Trophoblast cell (in vitro differentiated cells and primary cell): Measurements from ENCODE around the gene TRIM71.

Source experiments
- DNase-seq, 2 donors: peaks; one replicate each; pipeline ENCODE4 v3.0.0-alpha.2; 2016
- H2AFZ ChIP-seq: 2 replicates; pipeline ENCODE4 v1.6.1; 2013; ENCODE audit warnings: low read length, moderate library complexity, mild to moderate bottlenecking; ENCODE audit not compliant: insufficient read depth, poor library complexity
- H2AK5ac ChIP-seq: 2 replicates; pipeline ENCODE4 v1.6.1; 2013; ENCODE audit warnings: mild to moderate bottlenecking, low read length
- H2BK120ac ChIP-seq: 2 replicates; pipeline ENCODE4 v1.6.1; 2013; ENCODE audit warnings: low read length, mild to moderate bottlenecking, moderate library complexity; ENCODE audit not compliant: insufficient read depth, poor library complexity
- H2BK12ac ChIP-seq: 2 replicates; pipeline ENCODE4 v1.6.1; 2013; ENCODE audit warnings: mild to moderate bottlenecking, low read length, moderate library complexity
- H2BK5ac ChIP-seq: 2 replicates; pipeline ENCODE4 v1.6.1; 2013; ENCODE audit warnings: low read length, low read depth, moderate library complexity, mild to moderate bottlenecking; ENCODE audit not compliant: poor library complexity
- H3K14ac ChIP-seq: 2 replicates; pipeline ENCODE4 v1.6.1; 2013; ENCODE audit warnings: mild to moderate bottlenecking, low read length
- H3K18ac ChIP-seq: 2 replicates; pipeline ENCODE4 v1.6.1; 2013; ENCODE audit warnings: mild to moderate bottlenecking, low read length
- H3K23ac ChIP-seq: 2 replicates; pipeline ENCODE4 v1.6.1; 2013; ENCODE audit warnings: low read length
- H3K27ac ChIP-seq: 2 replicates; pipeline ENCODE4 v1.5.1; 2013; ENCODE audit warnings: low read depth, mild to moderate bottlenecking, inconsistent platforms, low read length, moderate library complexity
- H3K27me3 ChIP-seq: 2 replicates; pipeline ENCODE4 v1.6.1; 2013; ENCODE audit warnings: inconsistent platforms, mild to moderate bottlenecking, low read length, moderate library complexity; ENCODE audit not compliant: insufficient read depth
- H3K36me3 ChIP-seq, 2 experiments: 1 replicate in 1 of 2; 2 replicates in 1 of 2; pipeline ENCODE4 v1.6.1; 2013; ENCODE audit warnings: low read length in 2 of 2, mild to moderate bottlenecking in 2 of 2, moderate library complexity in 1 of 2; ENCODE audit not compliant: insufficient read depth in 2 of 2, control insufficient read depth in 1 of 2
- H3K4ac ChIP-seq: 2 replicates; pipeline ENCODE4 v1.6.1; 2013; ENCODE audit warnings: low read depth, mild to moderate bottlenecking, low read length, moderate library complexity
- H3K4me1 ChIP-seq, 2 experiments: 1 replicate in 1 of 2; 2 replicates in 1 of 2; pipeline ENCODE4 v1.6.1; 2013; ENCODE audit warnings: low read length in 2 of 2, mild to moderate bottlenecking in 2 of 2, moderate library complexity in 1 of 2; ENCODE audit not compliant: insufficient read depth in 2 of 2, control insufficient read depth in 1 of 2
- H3K4me2 ChIP-seq: 2 replicates; pipeline ENCODE4 v1.6.1; 2013; ENCODE audit warnings: inconsistent platforms, mild to moderate bottlenecking, low read length, moderate library complexity
- H3K4me3 ChIP-seq: 2 replicates; pipeline ENCODE4 v1.5.1; 2013; ENCODE audit warnings: mild to moderate bottlenecking, low read depth, low read length, inconsistent platforms
- H3K79me1 ChIP-seq: one replicate; pipeline ENCODE4 v1.6.1; 2013; ENCODE audit warnings: low read length
- H3K79me2 ChIP-seq: 2 replicates; pipeline ENCODE4 v1.6.1; 2013; ENCODE audit warnings: low read length, mild to moderate bottlenecking; ENCODE audit not compliant: control insufficient read depth, insufficient read depth, poor library complexity
- H3K9ac ChIP-seq: 2 replicates; pipeline ENCODE4 v1.6.1; 2013; ENCODE audit warnings: mild to moderate bottlenecking, low read length
- H3K9me3 ChIP-seq: 2 replicates; pipeline ENCODE4 v1.6.1; 2013; ENCODE audit warnings: low read depth, mild to moderate bottlenecking, control low read depth, inconsistent platforms, low read length; ENCODE audit not compliant: insufficient read depth
- H4K12ac ChIP-seq: 2 replicates; pipeline ENCODE4 v1.6.1; 2013; ENCODE audit warnings: low read depth, mild to moderate bottlenecking, low read length, moderate library complexity
- H4K8ac ChIP-seq: 2 replicates; pipeline ENCODE4 v1.6.1; 2013; ENCODE audit warnings: low read depth, mild to moderate bottlenecking, low read length, moderate library complexity
- H4K91ac ChIP-seq: one replicate; pipeline ENCODE4 v1.6.1; 2013; ENCODE audit warnings: low read depth, mild to moderate bottlenecking, low read length, moderate library complexity
- WGBS: extraction: QIAGEN DNeasy Blood & Tissue Kit; methylation state at CpG from one replicate; pipeline ENCODE4 v1.1.7; 2013; ENCODE audit warnings: missing lambda C conversion rate; ENCODE audit not compliant: insufficient read length, insufficient coverage; ENCODE audit errors: extremely low coverage; 5-methylcytosine and 5-hydroxymethylcytosine counted together

Gene TRIM71

DNA sequence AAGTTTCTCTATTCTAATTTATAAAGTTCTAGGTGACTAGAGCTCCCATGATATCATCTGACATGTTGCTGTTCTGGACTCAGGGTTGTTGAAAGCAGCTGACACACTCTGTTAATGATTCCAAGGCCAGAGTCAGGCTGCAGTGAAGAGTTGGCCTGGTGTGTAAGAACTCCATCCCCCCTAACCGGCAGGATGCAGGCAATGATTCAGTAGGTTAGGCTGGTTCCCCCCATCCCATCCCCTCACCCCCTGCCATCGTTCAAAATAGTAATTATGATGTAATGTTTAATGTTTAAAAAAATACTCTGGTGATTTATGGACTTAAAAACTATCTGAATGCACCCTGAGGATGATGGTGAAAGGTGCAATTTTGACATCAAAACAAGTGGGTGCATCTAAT is 4.6 kb upstream of the TRIM71 start:
- WGBS = no CpG with 5 or more reads among the region's 2 CpGs
- Histone ChIP-seq H2AK5ac (no peak overlapping the region), H3K4me3 (no peak overlapping the region), H3K18ac (no peak overlapping the region), H4K8ac (no peak overlapping the region), H3K27ac (no peak overlapping the region), H3K79me2 (peaks cover 22% of the 10 kb centered on the region), H2BK12ac (no peak overlapping the region), H3K14ac (no peak overlapping the region), H3K79me1 (peaks cover 23% of the 10 kb centered on the region), H3K9ac (no peak overlapping the region), H2BK120ac (no peak overlapping the region), H3K9me3 (no peaks in the 10 kb centered on the region), H3K36me3 (no peaks in the 10 kb centered on the region), H3K27me3 (no peaks in the 10 kb centered on the region), H2BK5ac (no peak overlapping the region), H3K4ac (no peak overlapping the region), H2AFZ (no peak overlapping the region), H4K12ac (no peak overlapping the region), H3K4me1 (peaks cover 4 to 5% of the 10 kb centered on the region in 2 experiments), H4K91ac (no peak overlapping the region), H3K4me2 (no peak overlapping the region), H3K23ac (no peak overlapping the region)
- DNase-seq = no peak

DNA sequence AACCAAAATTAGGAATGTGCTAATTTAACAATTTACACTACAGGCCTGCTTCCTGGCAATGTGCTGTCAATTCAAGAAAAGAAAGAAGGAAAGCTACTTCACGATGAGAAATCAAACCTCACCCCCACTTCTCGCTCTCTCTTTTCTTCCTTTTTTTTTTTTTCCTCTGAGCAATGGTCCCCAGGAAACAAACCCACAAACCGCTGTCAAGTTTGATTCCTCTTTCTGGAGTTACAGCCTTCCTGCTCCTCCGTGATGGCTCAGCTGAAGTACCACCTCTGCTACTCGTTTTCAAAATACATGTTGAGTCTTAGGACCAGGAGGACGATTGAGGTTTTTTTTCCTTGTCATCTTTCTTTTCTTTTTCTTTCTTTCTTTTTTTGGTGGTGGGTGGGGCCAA is 3.4 kb upstream of the TRIM71 start:
- Histone ChIP-seq H3K79me2 (peaks cover 34% of the 10 kb centered on the region), H3K23ac (no peak overlapping the region), H4K8ac (no peak overlapping the region), H3K18ac (no peak overlapping the region), H3K9me3 (no peaks in the 10 kb centered on the region), H4K91ac (no peak overlapping the region), H4K12ac (no peak overlapping the region), H3K36me3 (peaks cover 4 to 8% of the 10 kb centered on the region in 2 experiments), H3K14ac (no peak overlapping the region), H3K79me1 (peaks cover 35% of the 10 kb centered on the region), H3K27me3 (no peaks in the 10 kb centered on the region), H2BK120ac (no peak overlapping the region), H2BK5ac (no peak overlapping the region), H3K27ac (no peak overlapping the region), H2AFZ (no peak overlapping the region), H3K4me2 (no peak overlapping the region), H2AK5ac (no peak overlapping the region), H3K9ac (no peak overlapping the region), H2BK12ac (no peak overlapping the region), H3K4me3 (no peak overlapping the region), H3K4ac (no peak overlapping the region), H3K4me1 (peaks cover 4 to 5% of the 10 kb centered on the region in 2 experiments)
- no CpG with 5 or more reads among the region's 6 CpGs for WGBS
- DNase-seq = no peak

DNA sequence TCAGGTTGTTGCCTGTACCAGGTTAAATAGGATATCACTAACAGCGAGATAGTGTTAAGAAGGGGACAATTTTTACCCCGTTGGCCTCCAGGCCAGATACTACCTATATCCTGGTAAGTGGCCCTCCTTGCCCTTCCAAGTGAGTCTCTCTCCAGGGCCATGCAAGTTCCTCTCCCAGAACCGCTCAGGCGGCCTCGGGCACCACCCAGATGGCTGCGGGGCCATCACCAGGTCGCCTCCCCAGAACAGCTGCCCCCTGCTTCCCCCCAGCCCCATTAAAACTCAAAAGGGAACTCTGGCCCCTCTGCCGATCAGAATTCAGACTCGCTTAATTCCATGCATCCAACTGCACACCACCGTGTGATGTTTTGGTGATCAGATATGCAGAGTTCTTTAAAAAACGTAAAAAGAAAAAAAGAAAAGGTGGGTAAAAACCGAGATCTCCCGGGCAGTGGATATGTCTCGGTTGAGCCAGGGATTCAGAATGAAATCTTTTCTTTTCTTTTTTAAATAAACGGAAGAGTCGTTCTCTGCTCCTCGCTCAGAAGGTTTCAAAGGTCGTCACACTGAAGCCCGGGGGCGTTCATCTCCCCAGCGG is 1.9 kb upstream of the TRIM71 start:
- H2AK5ac ChIP-seq = peak overlapping the region; percentile 90
- no peak overlapping the region for H3K23ac ChIP-seq
- peak overlapping the region; percentile 77 for H2BK5ac ChIP-seq
- peak overlapping the region; percentile 87 for H2BK120ac ChIP-seq
- peaks cover 4 to 13% of the 10 kb centered on the region in 2 experiments for H3K36me3 ChIP-seq
- H4K91ac ChIP-seq = peak overlapping the region; percentile 81
- no CpG with 5 or more reads among the region's 21 CpGs for WGBS
- no peak overlapping the region for H3K9ac ChIP-seq
- peak overlapping the region; percentile 67 for H4K12ac ChIP-seq
- H3K27ac ChIP-seq = peak overlapping the region; percentile 62
- peak overlapping the region; percentile 77 for H4K8ac ChIP-seq
- H3K18ac ChIP-seq = peak overlapping the region; percentile 81
- H3K79me1 ChIP-seq = peaks cover 42% of the 10 kb centered on the region
- DNase-seq = no peak
- H3K4me3 ChIP-seq = peak overlapping the region; percentile 10
- peak overlapping the region; percentile 61 for H2AFZ ChIP-seq
- H3K79me2 ChIP-seq = peaks cover 41% of the 10 kb centered on the region
- no peaks in the 10 kb centered on the region for H3K27me3 ChIP-seq
- H3K4ac ChIP-seq = peak overlapping the region; percentile 94
- peak overlapping the region; percentile 62 for H3K4me2 ChIP-seq
- H3K9me3 ChIP-seq = no peaks in the 10 kb centered on the region
- H3K14ac ChIP-seq = peak overlapping the region; percentile 86
- peaks cover 4 to 5% of the 10 kb centered on the region in 2 experiments for H3K4me1 ChIP-seq
- H2BK12ac ChIP-seq = peak overlapping the region; percentile 46

DNA sequence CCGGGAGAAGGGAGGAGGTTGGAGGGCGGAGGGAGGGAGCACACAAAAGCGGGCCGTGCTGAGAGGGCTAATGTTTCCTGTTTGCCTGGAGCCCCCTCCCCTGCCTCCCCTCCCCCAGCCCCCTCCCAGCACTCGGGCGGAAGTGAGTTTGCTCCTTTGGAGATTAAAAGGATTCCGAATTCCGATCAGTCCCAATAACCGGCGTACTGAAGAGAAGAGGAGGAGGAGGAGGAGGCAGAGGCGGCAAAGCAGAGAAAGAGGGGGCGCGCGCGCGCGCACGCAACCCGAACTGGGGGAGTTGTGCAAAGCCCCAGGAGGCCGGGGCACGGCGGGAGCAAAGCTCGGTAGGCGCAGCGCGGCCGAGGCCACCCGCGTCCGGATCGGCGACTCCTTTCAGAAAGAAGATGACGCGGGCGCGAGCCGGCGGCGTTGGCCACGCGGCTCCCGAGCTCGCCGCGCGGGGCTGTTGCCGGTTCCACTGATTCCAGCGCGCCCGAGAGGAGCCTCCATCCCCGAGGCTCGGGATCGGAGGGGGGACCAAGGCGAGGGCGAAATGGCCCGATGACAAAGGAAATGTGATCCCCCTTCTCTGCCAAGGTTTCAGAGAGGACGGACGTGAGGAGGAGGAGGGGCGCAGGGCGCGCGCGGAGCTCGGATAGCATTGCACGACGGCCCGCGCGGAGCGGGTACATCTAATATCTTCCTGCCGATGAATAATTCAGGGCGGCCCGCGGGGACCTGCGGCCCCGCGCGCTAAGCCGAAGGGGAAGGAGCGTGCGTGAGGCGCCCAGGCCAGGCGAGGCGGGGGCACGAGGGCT is 1.1 kb upstream of the TRIM71 start:
- H3K18ac ChIP-seq = peak overlapping the region; percentile 93
- no CpG with 5 or more reads among the region's 85 CpGs for WGBS
- peaks cover 4 to 13% of the 10 kb centered on the region in 2 experiments for H3K36me3 ChIP-seq
- H2BK5ac ChIP-seq = peak overlapping the region; percentile 100
- no peak overlapping the region for H3K23ac ChIP-seq
- peak overlapping the region; percentile 96 for H4K8ac ChIP-seq
- peak overlapping the region; percentile 96 for H4K12ac ChIP-seq
- peaks cover 46% of the 10 kb centered on the region for H3K79me2 ChIP-seq
- peak overlapping the region; percentile 99 for H3K4ac ChIP-seq
- peaks cover 44% of the 10 kb centered on the region for H3K79me1 ChIP-seq
- peak overlapping the region; percentile 98 for H4K91ac ChIP-seq
- peak overlapping the region; percentile 64 for H2AK5ac ChIP-seq
- no peaks in the 10 kb centered on the region for H3K9me3 ChIP-seq
- H2BK120ac ChIP-seq = peak overlapping the region; percentile 95
- H3K4me2 ChIP-seq = peak overlapping the region; percentile 85
- H2BK12ac ChIP-seq = peak overlapping the region; percentile 37
- H3K4me1 ChIP-seq = peaks cover 5 to 6% of the 10 kb centered on the region in 2 experiments
- peak overlapping the region; percentile 88 for H3K4me3 ChIP-seq
- peak overlapping the region; percentile 89 for H3K9ac ChIP-seq
- H3K27ac ChIP-seq = peak overlapping the region; percentile 91
- no peaks in the 10 kb centered on the region for H3K27me3 ChIP-seq
- peak in 1 of 2 donors; percentile 41 for DNase-seq
- H2AFZ ChIP-seq = peak overlapping the region; percentile 56
- H3K14ac ChIP-seq = peak overlapping the region; percentile 97
